Natural killer cell treated with Interleukin-12 subunit alpha and Interleukin-12 subunit beta and Interleukin-15 and Interleukin-18, amount 100 ng/mL, for 72 hours (primary cell): ENCODE data around the gene CERS5. TPM values are rescaled to one million over a fixed set of nuclear protein-coding genes. Genes with fewer than 3 reads are reported as not detected.
"Not testable (repeated sequence)": the region's sequence is repeated elsewhere in the genome, so short reads cannot be mapped to it uniquely, and the experiment has no call there.

Experiments
- ATAC-seq, 2 donors: fragments of 150-1000 bp; cut with Tn5 transposase in 1 of 2; sonication (Bioruptor Pico), chemical (Tn5 transposase) in 1 of 2; 2 replicates each; pipeline ENCODE4 v1.10.0; 2021
- DNase-seq: peaks from one replicate; pipeline ENCODE4 v3.0.0; 2022; ENCODE audit warnings: low spot score
- H3K27ac Mint-ChIP-seq, 2 donors: 1 replicate in 1 of 2; 2 replicates in 1 of 2; pipeline ENCODE4 v1.8.0; 2022; ENCODE audit warnings: mixed read lengths in 2 of 2, mild to moderate bottlenecking in 1 of 2, moderate library complexity in 1 of 2
- H3K27me3 Mint-ChIP-seq, 2 donors: 1 replicate in 1 of 2; 2 replicates in 1 of 2; pipeline ENCODE4 v1.8.0; 2022; ENCODE audit warnings: mixed read lengths in 2 of 2
- H3K36me3 Mint-ChIP-seq: one replicate; pipeline ENCODE4 v1.8.0; 2022; ENCODE audit warnings: mixed read lengths
- H3K4me1 Mint-ChIP-seq, 2 donors: 1 replicate in 1 of 2; 2 replicates in 1 of 2; pipeline ENCODE4 v1.8.0; 2022; ENCODE audit warnings: low read depth in 2 of 2, mixed read lengths in 2 of 2, mild to moderate bottlenecking in 1 of 2
- H3K4me3 Mint-ChIP-seq: one replicate; pipeline ENCODE4 v1.8.0; 2022; ENCODE audit warnings: mixed read lengths
- H3K9me3 Mint-ChIP-seq: 2 replicates; pipeline ENCODE4 v1.8.0; 2022; ENCODE audit warnings: mixed read lengths
- total RNA-seq, 2 donors: library from RNA; stranded (reverse); gene quantifications; one replicate each; pipeline ENCODE4 v1.2.3, GENCODE V29; 2022

The CERS5 gene
- total RNA-seq, 2 donors from 2014 or later = 72.1 to 115 TPM

DNA sequence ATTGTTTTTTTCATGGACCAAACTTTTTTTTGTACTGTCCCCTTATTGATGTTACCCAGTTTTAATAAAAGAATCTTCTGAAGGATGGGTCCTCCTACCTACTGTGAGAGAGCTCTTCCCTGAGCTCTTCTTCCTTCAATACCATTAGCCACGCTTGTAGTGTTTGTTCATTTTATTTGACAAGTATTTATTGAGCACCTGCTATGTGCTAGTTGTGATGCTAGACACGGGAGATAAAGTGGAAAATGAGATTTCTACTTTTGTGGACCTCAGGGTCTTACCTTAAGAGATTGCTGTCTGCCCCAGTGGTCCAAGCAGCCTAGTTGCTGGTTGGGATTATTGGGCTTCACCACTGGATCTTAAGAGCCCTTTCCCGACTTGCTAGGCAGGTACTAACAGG lies 66.6 kb downstream of the CERS5 start:
- ATAC-seq (no peak), DNase-seq (no peak)
- Mint-ChIP-seq H3K36me3 (peaks cover 24% of the 10 kb centered on the region), H3K4me3 (no peak overlapping the region), H3K27ac (no peak overlapping the region), H3K9me3 (no peaks in the 10 kb centered on the region), H3K4me1 (peaks cover 0 to 4% of the 10 kb centered on the region in 2 donors), H3K27me3 (no peaks in the 10 kb centered on the region)

- peaks cover 0 to 4% of the 10 kb centered on the region in 2 donors for H3K4me1 Mint-ChIP-seq
- H3K27me3 Mint-ChIP-seq = no peaks in the 10 kb centered on the region
- ATAC-seq (no peak), DNase-seq (no peak)
- peaks cover 31% of the 10 kb centered on the region for H3K36me3 Mint-ChIP-seq
- no peaks in the 10 kb centered on the region for H3K9me3 Mint-ChIP-seq
- no peak overlapping the region for H3K27ac Mint-ChIP-seq
- H3K4me3 Mint-ChIP-seq = no peak overlapping the region
These were observed 67.7 kb downstream of the CERS5 start for GRCh38 chr12:50099302-50100008.

GRCh38 chr12:50097952-50098351 lies 69.2 kb downstream of the CERS5 start:
- DNase-seq (no peak), ATAC-seq (no peak)
- no peaks in the 10 kb centered on the region for H3K9me3 Mint-ChIP-seq
- no peaks in the 10 kb centered on the region for H3K27me3 Mint-ChIP-seq
- peaks cover 0 to 4% of the 10 kb centered on the region in 2 donors for H3K4me1 Mint-ChIP-seq
- no peak overlapping the region for H3K27ac Mint-ChIP-seq
- no peak overlapping the region for H3K4me3 Mint-ChIP-seq
- peaks cover 31% of the 10 kb centered on the region for H3K36me3 Mint-ChIP-seq

- no peak for DNase-seq
- Mint-ChIP-seq H3K27ac (no peak overlapping the region), H3K27me3 (no peaks in the 10 kb centered on the region), H3K4me3 (no peak overlapping the region), H3K4me1 (peaks cover 19 to 27% of the 10 kb centered on the region in 2 donors), H3K9me3 (no peaks in the 10 kb centered on the region), H3K36me3 (peaks cover 9% of the 10 kb centered on the region)
- ATAC-seq = no peak
These were observed 76.8 kb downstream of the CERS5 start for GRCh38 chr12:50090391-50090790.

DNA sequence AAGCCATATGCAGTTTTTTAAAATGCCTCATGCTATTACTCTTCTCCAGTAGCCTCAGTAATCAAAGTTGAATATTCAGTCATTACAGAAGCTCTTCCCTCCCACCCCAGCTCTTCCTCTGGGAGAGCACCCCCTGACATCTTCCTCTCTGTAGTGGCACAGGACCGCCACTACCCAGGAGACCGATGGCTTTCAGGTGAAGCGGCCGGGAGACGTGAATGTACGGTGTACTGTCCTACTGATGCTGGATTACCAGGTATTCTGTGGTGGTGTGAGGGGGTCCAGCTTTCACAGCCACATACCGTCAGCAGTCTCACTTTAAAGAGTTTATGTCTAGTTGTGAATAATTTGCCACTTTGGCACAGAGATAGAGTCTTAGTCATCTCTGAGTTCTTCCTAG lies 77.4 kb downstream of the CERS5 start:
- Mint-ChIP-seq H3K9me3 (no peaks in the 10 kb centered on the region), H3K27ac (no peak overlapping the region), H3K36me3 (peaks cover 4% of the 10 kb centered on the region), H3K27me3 (no peaks in the 10 kb centered on the region), H3K4me3 (no peak overlapping the region), H3K4me1 (peaks cover 21 to 31% of the 10 kb centered on the region in 2 donors)
- ATAC-seq (no peak), DNase-seq (no peak)

DNA sequence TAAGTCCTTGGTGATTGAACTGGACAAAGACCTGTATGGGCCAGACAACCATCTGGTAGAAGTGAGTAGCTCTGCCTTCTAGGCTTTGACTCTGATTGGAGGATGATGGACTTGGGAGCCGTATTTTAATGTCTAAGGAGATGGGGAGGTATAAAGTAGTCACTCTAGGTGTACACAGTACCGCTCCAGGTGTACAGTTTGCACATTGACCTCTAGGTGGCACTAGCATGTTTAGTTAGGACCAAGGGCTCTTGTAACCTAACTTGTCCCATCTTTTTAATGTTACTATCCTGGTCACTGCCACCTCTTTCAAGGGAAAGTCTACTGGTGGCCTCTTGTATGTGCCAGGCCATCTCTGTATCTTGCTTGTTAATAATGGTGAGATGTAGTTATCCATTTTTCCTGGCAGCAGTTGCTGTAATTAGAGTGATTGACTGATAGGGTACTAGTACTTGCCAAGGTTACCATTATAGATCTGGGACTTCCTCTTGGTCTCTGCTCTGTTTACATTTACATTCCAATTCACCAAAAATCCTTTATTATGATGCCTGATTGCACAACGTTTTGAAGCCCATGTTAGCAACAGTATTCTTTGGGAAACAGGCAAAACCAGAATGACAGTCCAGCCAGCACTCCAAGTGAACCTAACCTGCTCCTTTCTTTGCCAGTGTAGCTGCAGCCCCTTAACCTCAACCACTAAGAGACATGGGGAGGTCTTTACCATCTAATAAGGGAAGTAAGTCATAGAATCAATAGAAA lies 78.4 kb downstream of the CERS5 start:
- DNase-seq (no peak), ATAC-seq (no peak)
- Mint-ChIP-seq H3K36me3 (peaks cover 4% of the 10 kb centered on the region), H3K9me3 (no peaks in the 10 kb centered on the region), H3K27me3 (no peaks in the 10 kb centered on the region), H3K4me3 (no peak overlapping the region), H3K4me1 (peaks cover 24 to 33% of the 10 kb centered on the region in 2 donors), H3K27ac (peak overlapping the region; percentile 60 to 95)

DNA sequence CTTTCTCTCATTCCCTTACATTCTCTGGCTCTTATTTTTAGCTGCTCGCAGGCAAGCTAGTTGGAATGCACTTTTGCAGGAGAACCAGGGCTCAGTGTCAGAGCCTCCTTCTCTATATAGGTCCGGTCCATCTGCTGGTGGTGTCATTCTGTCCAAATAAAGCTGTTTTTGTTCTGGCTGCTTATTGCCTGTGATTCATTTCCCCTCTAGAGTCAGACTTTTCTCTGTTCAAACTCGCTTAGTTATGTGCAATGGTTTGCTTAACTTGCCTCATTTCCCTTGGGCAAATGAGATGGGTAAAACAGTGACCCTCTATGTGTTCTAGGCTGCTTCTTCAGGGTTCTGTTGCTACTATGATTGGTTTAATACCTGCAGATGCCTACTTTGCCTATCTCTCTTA lies 79.2 kb downstream of the CERS5 start:
- peaks cover 29 to 37% of the 10 kb centered on the region in 2 donors for H3K4me1 Mint-ChIP-seq
- DNase-seq = no peak
- peak overlapping the region; percentile 47 for H3K4me3 Mint-ChIP-seq
- H3K9me3 Mint-ChIP-seq = no peaks in the 10 kb centered on the region
- no peak for ATAC-seq
- peak overlapping the region; percentile 60 to 95 for H3K27ac Mint-ChIP-seq
- peaks cover 4% of the 10 kb centered on the region for H3K36me3 Mint-ChIP-seq
- H3K27me3 Mint-ChIP-seq = no peaks in the 10 kb centered on the region

- DNase-seq = no peak
- no peaks in the 10 kb centered on the region for H3K9me3 Mint-ChIP-seq
These were observed 80.0 kb downstream of the CERS5 start for GRCh38 chr12:50087151-50087550.

DNA sequence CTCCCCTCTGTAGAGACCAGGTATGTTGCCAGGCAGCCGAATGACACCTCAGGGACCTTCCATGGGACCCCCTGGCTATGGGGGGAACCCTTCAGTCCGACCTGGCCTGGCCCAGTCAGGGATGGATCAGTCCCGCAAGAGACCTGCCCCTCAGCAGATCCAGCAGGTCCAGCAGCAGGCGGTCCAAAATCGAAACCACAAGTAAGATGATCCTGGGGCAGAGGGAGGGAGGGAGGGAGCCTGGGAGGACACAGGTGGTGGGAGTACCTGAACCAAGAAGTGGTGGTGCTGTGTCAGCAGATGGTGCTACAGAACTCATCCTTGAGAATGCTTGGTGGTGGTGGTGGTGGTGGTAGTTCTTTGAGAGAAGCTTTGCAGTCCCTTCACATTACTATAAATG lies 81.0 kb downstream of the CERS5 start:
- Mint-ChIP-seq H3K27ac (peak overlapping the region; percentile 93 to 95), H3K9me3 (no peaks in the 10 kb centered on the region), H3K4me1 (peaks cover 29 to 37% of the 10 kb centered on the region in 2 donors), H3K4me3 (peak overlapping the region; percentile 95), H3K36me3 (peaks cover 4% of the 10 kb centered on the region), H3K27me3 (no peaks in the 10 kb centered on the region)
- DNase-seq (no peak), ATAC-seq (no peak)

More at GRCh38 chr12:50087151-50087550, 80.0 kb downstream of the CERS5 start:
- Mint-ChIP-seq H3K4me1 (peaks cover 29 to 37% of the 10 kb centered on the region in 2 donors), H3K27me3 (no peaks in the 10 kb centered on the region), H3K27ac (peak overlapping the region; percentile 93 to 95), H3K4me3 (peak overlapping the region; percentile 10), H3K36me3 (peaks cover 4% of the 10 kb centered on the region)
- ATAC-seq = no peak

DNA sequence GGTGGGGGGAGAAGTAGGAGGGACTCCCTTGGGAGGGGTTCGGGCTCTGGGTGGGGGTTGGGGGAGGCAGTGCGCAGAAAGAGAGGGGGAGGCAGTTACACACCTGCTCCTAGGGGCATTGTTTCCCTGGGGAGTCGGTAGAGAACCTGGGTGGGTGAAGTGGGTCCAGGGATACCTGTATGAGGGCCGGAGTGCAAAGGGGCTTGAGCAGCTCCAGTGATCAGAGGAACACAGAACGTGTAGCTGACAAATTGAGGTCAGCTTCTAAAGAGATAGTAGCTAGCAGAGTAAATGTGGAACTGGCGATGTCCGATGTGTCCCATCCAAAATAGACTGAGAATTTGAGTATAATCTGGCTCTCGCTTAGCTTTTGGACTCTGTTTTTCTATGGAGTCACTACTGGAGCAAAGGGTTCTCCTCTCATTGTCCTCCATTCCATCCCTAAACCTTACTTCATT lies 81.5 kb downstream of the CERS5 start:
- peaks cover 29 to 37% of the 10 kb centered on the region in 2 donors for H3K4me1 Mint-ChIP-seq
- ATAC-seq = no peak
- peak overlapping the region; percentile 93 to 95 for H3K27ac Mint-ChIP-seq

GRCh38 chr12:50084775-50085614 lies 82.2 kb downstream of the CERS5 start, which contains the start of gene SMARCD1:
Gene SMARCD1, plus strand, starts transcription at chr12:50085342. Its CDS starts 28 bp downstream, at chr12:50085370.
- H3K4me1 Mint-ChIP-seq = peaks cover 29 to 37% of the 10 kb centered on the region in 2 donors
- peak within 1 kb of the TSS; percentile 93 to 95 for H3K27ac Mint-ChIP-seq
- H3K36me3 Mint-ChIP-seq = peaks cover 4% of the 10 kb centered on the region
- DNase-seq (peak; percentile 91), ATAC-seq (peak; percentile 95 to 96)
- H3K4me3 Mint-ChIP-seq = peak within 1 kb of the TSS; percentile 95
- H3K27me3 Mint-ChIP-seq = no peaks in the 10 kb centered on the region
- H3K9me3 Mint-ChIP-seq = no peaks in the 10 kb centered on the region

More for the DNA sequence above, 81.5 kb downstream of the CERS5 start:
- Mint-ChIP-seq H3K36me3 (peaks cover 4% of the 10 kb centered on the region), H3K9me3 (no peaks in the 10 kb centered on the region), H3K4me3 (peak overlapping the region; percentile 95), H3K27me3 (no peaks in the 10 kb centered on the region)
- DNase-seq = no peak

DNA sequence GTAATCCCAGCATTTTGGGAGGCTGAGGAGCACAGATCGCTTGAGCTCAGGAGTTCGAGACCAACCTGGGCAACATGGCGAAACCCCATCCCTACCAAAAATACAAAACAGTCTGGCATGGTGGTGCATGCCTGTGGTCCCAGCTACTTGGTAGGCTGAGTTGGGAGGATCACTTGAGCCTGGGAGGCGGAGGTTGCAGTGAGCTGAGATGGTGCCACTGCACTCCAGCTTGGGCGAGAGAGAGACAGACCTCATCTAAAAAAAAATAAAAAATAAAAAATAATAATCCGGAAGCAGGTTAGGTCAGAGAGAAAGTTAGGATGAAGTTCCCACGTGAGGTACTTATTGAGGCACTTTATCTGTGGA lies 82.8 kb downstream of the CERS5 start:
- H3K9me3 Mint-ChIP-seq, ATAC-seq, H3K36me3 Mint-ChIP-seq, H3K27me3 Mint-ChIP-seq, DNase-seq: not testable (repeated sequence)
- Mint-ChIP-seq H3K4me1 (peaks cover 29 to 37% of the 10 kb centered on the region in 2 donors), H3K27ac (peak overlapping the region; percentile 93 to 95), H3K4me3 (peak overlapping the region; percentile 95)

- H3K27ac Mint-ChIP-seq = peak overlapping the region; percentile 83 to 84
- ATAC-seq (no peak), DNase-seq (no peak)
- peaks cover 0 to 5% of the 10 kb centered on the region in 2 donors for H3K27me3 Mint-ChIP-seq
- peaks cover 26 to 30% of the 10 kb centered on the region in 2 donors for H3K4me1 Mint-ChIP-seq
- H3K4me3 Mint-ChIP-seq = peak overlapping the region; percentile 81
- peaks cover 4% of the 10 kb centered on the region for H3K36me3 Mint-ChIP-seq
- H3K9me3 Mint-ChIP-seq = no peaks in the 10 kb centered on the region
These were observed 83.9 kb downstream of the CERS5 start for GRCh38 chr12:50083301-50083700.
